Lung (tissue), 12 donors: Measurements from ENCODE around the gene RPL41. TPM values are rescaled to one million over a fixed set of nuclear protein-coding genes. Genes with fewer than 3 reads are reported as not detected.

Source experiments
- ATAC-seq: fragments of 200-7000 bp; cut with Tn5 transposase; one replicate; pipeline ENCODE4 v1.9.1; 2020; ENCODE audit warnings: moderate number of reproducible peaks; ENCODE audit not compliant: insufficient read depth, low FRiP score
- DNase-seq, 3 donors: peaks; one replicate each; pipeline ENCODE4 v3.0.0-alpha.2; 2013 to 2017
- H3K27ac ChIP-seq, 2 donors: one replicate each; pipeline ENCODE4 v1.5.1; 2013; ENCODE audit warnings: mild to moderate bottlenecking in 2 of 2, moderate library complexity in 2 of 2, control low read depth in 1 of 2, inconsistent platforms in 1 of 2, low read depth in 1 of 2, low read length in 1 of 2
- H3K27me3 ChIP-seq, 3 donors: one replicate each; pipeline ENCODE4 v1.5.1; 2013; ENCODE audit warnings: low read length in 2 of 3; ENCODE audit not compliant: control insufficient read depth in 3 of 3, insufficient read depth in 3 of 3
- H3K36me3 ChIP-seq, 4 donors: one replicate each; pipeline ENCODE4 v1.5.1; 2013; ENCODE audit warnings: low read length in 4 of 4, mild to moderate bottlenecking in 1 of 4, moderate library complexity in 1 of 4; ENCODE audit not compliant: control insufficient read depth in 4 of 4, insufficient read depth in 4 of 4
- H3K4me1 ChIP-seq, 5 donors: one replicate each; pipeline ENCODE4 v1.5.1; 2013; ENCODE audit warnings: low read length in 5 of 5, mild to moderate bottlenecking in 2 of 5, moderate library complexity in 1 of 5; ENCODE audit not compliant: control insufficient read depth in 5 of 5, insufficient read depth in 5 of 5
- H3K4me3 ChIP-seq: one replicate; pipeline ENCODE4 v1.5.1; 2013; ENCODE audit warnings: mild to moderate bottlenecking, control low read depth, moderate library complexity
- H3K9ac ChIP-seq, 2 donors: one replicate each; pipeline ENCODE4 v1.5.1; 2013; ENCODE audit warnings: low read length in 2 of 2, control low read depth in 1 of 2; ENCODE audit not compliant: insufficient read depth in 1 of 2
- H3K9me3 ChIP-seq, 4 donors: one replicate each; pipeline ENCODE4 v1.5.1; 2013; ENCODE audit warnings: low read length in 3 of 4, mild to moderate bottlenecking in 1 of 4, moderate library complexity in 1 of 4; ENCODE audit not compliant: control insufficient read depth in 4 of 4, insufficient read depth in 3 of 4
- WGBS, 2 donors: extraction: QIAGEN DNeasy Blood & Tissue Kit; methylation state at CpG; one replicate each; pipeline ENCODE4 v1.1.7; 2013; 5-methylcytosine and 5-hydroxymethylcytosine counted together
- polyA plus RNA-seq, 2 donors: library from polyadenylated mRNA; stranded (reverse); fragments of 200-250 nt; gene quantifications; one replicate each; pipeline ENCODE4 v1.2.1, GENCODE V29; 2013
- total RNA-seq, 2 donors: library from RNA; depleted of rRNA in 1 of 2; stranded (reverse); fragments of >200 nt in 1 of 2; gene quantifications; one replicate each; pipeline ENCODE4 v1.2.1, GENCODE V29; 2014 to 2021
- TF ChIP-seq, protein P1 (sequence below): IDR thresholded peaks from 2 replicates; pipeline ENCODE4 v1.5.1; 2012; ENCODE audit warnings: mild to moderate bottlenecking; ENCODE audit errors: control extremely low read depth, extremely low read depth
- donor health status: control.
- donor health status: control.
- donor health status: Bipolar disorder and iron deficiency.
- donor health status: healthy.
- donor health status: DM: yes; HTN: yes; CAD: no.

Gene RPL41
- total and polyA plus RNA-seq, 4 donors = 1,569 to 5,737 (median 3,911) TPM

DNA sequence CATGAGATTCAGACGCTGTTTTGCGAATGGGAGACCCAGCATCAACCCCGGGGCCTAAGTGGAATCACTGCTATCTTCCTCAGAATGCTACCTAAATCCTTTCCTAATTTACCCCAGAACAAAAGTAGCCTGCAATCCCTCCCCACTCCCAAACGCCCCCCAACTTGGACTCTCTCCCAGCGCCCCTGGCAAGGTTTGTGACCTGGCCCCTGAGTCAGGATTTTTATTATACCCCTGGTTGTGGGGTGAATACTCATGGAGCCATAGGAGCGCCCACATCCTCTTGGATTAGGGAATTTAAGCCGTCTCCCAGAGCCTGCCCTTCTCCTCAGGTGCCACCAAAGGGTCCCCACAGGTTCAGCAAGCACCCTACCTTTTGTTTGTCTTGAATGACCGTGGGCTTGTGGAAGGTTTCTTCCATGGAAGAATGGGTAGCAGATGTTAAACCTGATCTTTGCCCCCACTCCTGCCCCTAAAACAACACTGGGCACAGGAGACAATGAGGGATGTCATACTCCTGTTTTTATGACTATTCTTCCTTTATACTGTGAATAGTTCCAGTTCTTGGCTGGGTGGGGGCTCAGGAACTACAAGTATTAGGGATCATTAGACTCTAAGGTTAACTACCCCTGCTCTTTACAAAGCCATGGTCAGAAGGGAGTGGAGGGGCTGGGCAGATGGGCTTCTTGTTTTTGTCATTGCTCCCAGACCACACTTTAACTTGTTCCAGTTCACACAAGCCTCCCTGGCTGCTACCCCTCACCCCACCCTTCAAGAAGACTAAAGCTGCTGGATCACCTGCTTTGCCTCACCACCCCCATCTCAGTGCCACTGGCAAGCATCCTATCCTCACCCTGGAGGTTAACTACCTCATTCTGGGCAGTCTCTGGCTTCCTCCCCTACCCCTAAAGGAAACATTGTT lies 36.6 kb downstream of the RPL41 start:
- ATAC-seq (no peak), DNase-seq (no peak)
- Histone ChIP-seq H3K4me3 (peak overlapping the region; percentile 18), H3K9ac (peak overlapping the region; percentile 35 to 85), H3K4me1 (peaks cover 7 to 30% (median 10%) of the 10 kb centered on the region in 5 donors), H3K9me3 (no peaks in the 10 kb centered on the region), H3K27me3 (no peaks in the 10 kb centered on the region), H3K36me3 (peaks cover 0 to 11% (median 4%) of the 10 kb centered on the region in 4 donors), H3K27ac (peak overlapping the region; percentile 59 to 94)
- TF ChIP-seq, protein P1, sequence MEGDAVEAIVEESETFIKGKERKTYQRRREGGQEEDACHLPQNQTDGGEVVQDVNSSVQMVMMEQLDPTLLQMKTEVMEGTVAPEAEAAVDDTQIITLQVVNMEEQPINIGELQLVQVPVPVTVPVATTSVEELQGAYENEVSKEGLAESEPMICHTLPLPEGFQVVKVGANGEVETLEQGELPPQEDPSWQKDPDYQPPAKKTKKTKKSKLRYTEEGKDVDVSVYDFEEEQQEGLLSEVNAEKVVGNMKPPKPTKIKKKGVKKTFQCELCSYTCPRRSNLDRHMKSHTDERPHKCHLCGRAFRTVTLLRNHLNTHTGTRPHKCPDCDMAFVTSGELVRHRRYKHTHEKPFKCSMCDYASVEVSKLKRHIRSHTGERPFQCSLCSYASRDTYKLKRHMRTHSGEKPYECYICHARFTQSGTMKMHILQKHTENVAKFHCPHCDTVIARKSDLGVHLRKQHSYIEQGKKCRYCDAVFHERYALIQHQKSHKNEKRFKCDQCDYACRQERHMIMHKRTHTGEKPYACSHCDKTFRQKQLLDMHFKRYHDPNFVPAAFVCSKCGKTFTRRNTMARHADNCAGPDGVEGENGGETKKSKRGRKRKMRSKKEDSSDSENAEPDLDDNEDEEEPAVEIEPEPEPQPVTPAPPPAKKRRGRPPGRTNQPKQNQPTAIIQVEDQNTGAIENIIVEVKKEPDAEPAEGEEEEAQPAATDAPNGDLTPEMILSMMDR = no peak
- 14 to 20% methylated on average over 8 of the region's 8 CpGs for WGBS, 2 donors

DNA sequence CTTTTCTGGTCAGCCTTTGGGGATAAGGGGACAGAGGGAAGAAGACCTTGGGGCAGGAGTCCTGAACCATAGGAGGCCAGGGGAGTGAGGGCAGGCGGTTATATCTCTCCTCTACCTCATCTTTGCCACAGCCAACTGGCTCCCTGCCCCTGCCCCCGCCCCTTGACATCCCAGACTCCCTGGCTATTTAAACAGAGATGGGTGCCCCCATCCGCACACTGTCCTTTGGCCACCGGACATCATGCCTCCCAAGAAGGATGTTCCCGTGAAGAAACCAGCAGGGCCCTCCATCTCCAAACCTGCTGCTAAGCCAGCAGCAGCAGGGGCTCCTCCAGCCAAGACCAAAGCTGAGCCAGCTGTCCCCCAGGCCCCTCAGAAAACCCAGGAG lies 37.2 kb downstream of the RPL41 start:
- ATAC-seq (no peak), DNase-seq (no peak)
- no peak overlapping the region for H3K27ac ChIP-seq
- H3K36me3 ChIP-seq = peaks cover 0 to 13% (median 5%) of the 10 kb centered on the region in 4 donors
- H3K4me3 ChIP-seq = no peak overlapping the region
- 82 to 90% methylated on average over 5 of the region's 5 CpGs for WGBS, 2 donors
- TF ChIP-seq, protein P1 = no peak
- peak overlapping the region in 1 of 2 donors; percentile 85 for H3K9ac ChIP-seq
- no peaks in the 10 kb centered on the region for H3K27me3 ChIP-seq
- H3K9me3 ChIP-seq = no peaks in the 10 kb centered on the region
- H3K4me1 ChIP-seq = peaks cover 7 to 30% (median 10%) of the 10 kb centered on the region in 5 donors

DNA sequence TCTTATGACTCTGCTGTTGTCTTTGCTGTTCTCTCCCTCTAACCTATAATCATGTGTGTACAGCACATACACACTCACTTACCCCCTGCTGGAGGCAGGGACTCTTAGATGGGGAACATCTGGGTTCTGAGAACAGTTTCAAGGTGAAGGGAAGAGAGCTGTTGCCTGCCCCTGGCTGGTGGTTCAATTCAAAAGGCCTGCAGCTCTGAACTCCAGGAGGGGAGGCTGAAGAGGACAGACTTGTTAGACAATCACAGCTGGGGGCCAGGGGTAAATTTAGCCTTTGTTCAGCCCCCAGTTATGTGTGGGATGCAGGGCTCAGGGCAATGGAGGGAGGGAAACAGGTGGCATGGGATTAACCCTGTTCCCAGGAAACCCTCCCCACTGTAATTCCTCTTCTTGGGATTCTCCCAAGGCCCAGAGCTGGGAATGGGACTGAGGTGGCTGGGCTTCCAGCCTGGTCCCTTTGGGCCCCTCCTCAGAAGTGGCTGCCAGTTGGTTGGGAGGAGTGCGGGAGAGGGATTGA lies 37.9 kb downstream of the RPL41 start:
- no peak overlapping the region for H3K27ac ChIP-seq
- no peak overlapping the region for H3K9ac ChIP-seq
- TF ChIP-seq, protein P1 = no peak
- no peaks in the 10 kb centered on the region for H3K27me3 ChIP-seq
- ATAC-seq (no peak), DNase-seq (no peak)
- H3K4me1 ChIP-seq = peaks cover 7 to 31% (median 13%) of the 10 kb centered on the region in 5 donors
- no peaks in the 10 kb centered on the region for H3K9me3 ChIP-seq
- WGBS, 2 donors = 100% methylated on average over 1 of the region's 1 CpG
- no peak overlapping the region for H3K4me3 ChIP-seq
- peaks cover 0 to 20% (median 6%) of the 10 kb centered on the region in 4 donors for H3K36me3 ChIP-seq
